Renal cortex interstitium (tissue), 11 donors: ENCODE measurements around the gene MEIG1. TPM values are rescaled to one million over a fixed set of nuclear protein-coding genes. Genes with fewer than 3 reads are reported as not detected.
"Not testable (repeated sequence)": the region's sequence is repeated elsewhere in the genome, so short reads cannot be mapped to it uniquely, and the experiment has no call there.

Experiments used
- DNase-seq, 11 donors: peaks; one replicate each; pipeline ENCODE4 v3.0.0-alpha.2; 2013; ENCODE audit warnings: low read depth in 9 of 11, low spot score in 4 of 11; ENCODE audit errors: extremely low read depth in 1 of 11
- polyA plus RNA-seq, 3 donors: library from polyadenylated mRNA; unstranded; fragments of 120-200 nt; gene quantifications; one replicate each; pipeline ENCODE4 v1.2.1, GENCODE V29; 2013; ENCODE audit not compliant: insufficient read length in 3 of 3

Gene MEIG1
- polyA plus RNA-seq, 3 donors: 1.1 to 2.9 (median 1.6) TPM

DNA sequence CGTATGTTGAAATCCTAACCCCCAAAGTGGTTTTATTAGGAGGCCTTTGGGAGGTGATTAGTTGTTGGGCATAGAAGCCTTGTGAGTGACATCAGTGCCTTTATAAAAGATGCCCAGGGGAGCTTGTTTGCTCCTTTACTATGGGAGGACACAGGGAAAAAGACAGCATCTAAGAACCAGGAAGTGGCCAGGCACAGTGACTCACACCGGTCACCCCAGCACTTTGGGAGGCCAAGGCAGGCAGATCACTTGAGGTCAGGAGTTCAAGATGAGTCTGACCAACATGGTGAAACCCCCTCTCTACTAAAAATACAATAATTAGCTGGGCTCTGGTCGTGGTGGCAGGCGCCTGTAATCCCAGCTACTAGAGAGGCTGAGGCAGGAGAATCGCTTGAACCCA, 61.8 kb downstream of the MEIG1 start:
- DNase-seq: not testable (repeated sequence)

Other genes with a start within 250 kb of the MEIG1 start
- 100 to 1,000 TPM in 2 of 3 donors, 10 to 100 TPM in 1; 90.6 to 121 (median 117) TPM for gene FAM107B, start 184.5 kb upstream of the MEIG1 start, polyA plus RNA-seq
- 1 to 10 TPM; 2.0 to 3.3 (median 2.6) TPM for gene CDNF, start 121.4 kb upstream of the MEIG1 start, polyA plus RNA-seq
- 10 to 100 TPM; 18.8 to 23.6 (median 22.8) TPM for gene HSPA14, start 121.1 kb upstream of the MEIG1 start, polyA plus RNA-seq
- 10 to 100 TPM; 15.4 to 17.3 (median 16.9) TPM for gene MSANTD7, start 121.1 kb upstream of the MEIG1 start, polyA plus RNA-seq
- gene SUV39H2, start 80.5 kb upstream of the MEIG1 start, polyA plus RNA-seq: 10 to 100 TPM; 16.5 to 24.2 (median 21.4) TPM
- gene DCLRE1C, start 5.3 kb upstream of the MEIG1 start, polyA plus RNA-seq: 10 to 100 TPM; 15.2 to 19.7 (median 17.0) TPM
- gene OLAH, start 84.6 kb downstream of the MEIG1 start, polyA plus RNA-seq: under 1 TPM; 0.43 to 0.65 (median 0.51) TPM
- gene ACBD7, start 129.4 kb downstream of the MEIG1 start, polyA plus RNA-seq: 1 to 10 TPM; 5.8 to 8.4 (median 6.8) TPM
- 10 to 100 TPM; 28.9 to 31.0 (median 29.6) TPM for gene RPP38, start 138.0 kb downstream of the MEIG1 start, polyA plus RNA-seq
- 10 to 100 TPM; 30.2 to 40.1 (median 35.4) TPM for gene NMT2, start 209.3 kb downstream of the MEIG1 start, polyA plus RNA-seq